GM03348 (cell line): ENCODE measurements around the gene IL1R2.
A peak's percentile ranks its signal among the peaks of the same experiment; 100 is the strongest.

ENCODE experiments used
- DNase-seq: peaks from one replicate; pipeline ENCODE4 v3.0.0; 2012; ENCODE audit warnings: low spot score

IL1R2 gene, protein sequence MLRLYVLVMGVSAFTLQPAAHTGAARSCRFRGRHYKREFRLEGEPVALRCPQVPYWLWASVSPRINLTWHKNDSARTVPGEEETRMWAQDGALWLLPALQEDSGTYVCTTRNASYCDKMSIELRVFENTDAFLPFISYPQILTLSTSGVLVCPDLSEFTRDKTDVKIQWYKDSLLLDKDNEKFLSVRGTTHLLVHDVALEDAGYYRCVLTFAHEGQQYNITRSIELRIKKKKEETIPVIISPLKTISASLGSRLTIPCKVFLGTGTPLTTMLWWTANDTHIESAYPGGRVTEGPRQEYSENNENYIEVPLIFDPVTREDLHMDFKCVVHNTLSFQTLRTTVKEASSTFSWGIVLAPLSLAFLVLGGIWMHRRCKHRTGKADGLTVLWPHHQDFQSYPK

GRCh38 chr2:101991721-101992145 is at the start of gene IL1R2:
TSS of gene IL1R2 (plus strand) at chr2:101991960. CDS start at chr2:102008576, 16,616 bp downstream.
- no peak for DNase-seq

DNA sequence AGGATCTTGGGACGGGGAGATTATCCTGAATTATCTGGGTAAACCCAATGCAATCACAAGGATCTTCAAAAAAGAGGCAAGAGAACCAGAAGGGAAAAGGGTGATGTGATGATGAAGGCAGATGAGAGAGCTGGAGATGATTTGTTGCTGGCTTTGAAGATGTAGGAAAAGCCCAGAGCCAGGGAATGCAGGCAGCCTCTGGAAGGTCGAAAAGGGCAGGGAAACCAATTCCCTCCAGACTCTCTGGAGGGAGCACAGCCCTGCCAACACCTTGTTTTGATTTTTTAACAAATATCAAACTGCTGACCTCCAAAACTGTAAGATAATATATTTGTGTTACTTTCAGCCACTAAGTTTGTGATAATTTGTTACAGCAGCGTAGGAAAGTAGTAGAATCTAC is 48.9 kb upstream of the IL1R2 start:
- no peak for DNase-seq

DNA sequence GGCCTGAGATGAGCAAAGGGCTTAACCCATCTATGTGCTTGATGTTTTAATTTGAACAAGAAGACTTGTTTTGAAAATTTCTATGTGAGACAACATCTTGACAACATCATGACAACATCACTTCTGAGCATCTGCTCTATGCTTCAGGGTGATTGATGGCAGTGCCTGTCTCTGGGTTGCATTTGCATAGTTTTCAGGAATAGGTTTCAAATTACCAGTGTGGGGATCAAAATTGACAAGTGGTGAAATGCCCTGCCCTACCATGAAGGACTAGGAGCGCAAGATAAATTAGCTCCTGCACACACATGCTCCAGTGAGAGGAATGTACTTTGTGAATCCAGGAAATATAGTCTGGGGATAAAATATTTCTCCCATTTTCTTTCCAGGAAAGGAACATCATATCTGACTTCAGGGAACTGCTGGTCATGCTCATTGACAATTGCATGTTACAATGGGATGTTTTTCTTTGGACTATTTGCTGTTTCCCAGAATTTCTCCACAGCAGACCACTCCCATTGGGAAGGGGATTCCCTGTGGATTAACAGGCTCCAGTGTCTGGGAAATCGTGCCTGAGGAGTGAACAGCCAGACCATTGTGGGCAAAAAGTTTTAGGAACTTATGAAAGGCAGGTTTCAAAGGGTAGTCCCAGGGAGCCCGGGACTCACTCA is 45.3 kb upstream of the IL1R2 start:
- no peak for DNase-seq

DNA sequence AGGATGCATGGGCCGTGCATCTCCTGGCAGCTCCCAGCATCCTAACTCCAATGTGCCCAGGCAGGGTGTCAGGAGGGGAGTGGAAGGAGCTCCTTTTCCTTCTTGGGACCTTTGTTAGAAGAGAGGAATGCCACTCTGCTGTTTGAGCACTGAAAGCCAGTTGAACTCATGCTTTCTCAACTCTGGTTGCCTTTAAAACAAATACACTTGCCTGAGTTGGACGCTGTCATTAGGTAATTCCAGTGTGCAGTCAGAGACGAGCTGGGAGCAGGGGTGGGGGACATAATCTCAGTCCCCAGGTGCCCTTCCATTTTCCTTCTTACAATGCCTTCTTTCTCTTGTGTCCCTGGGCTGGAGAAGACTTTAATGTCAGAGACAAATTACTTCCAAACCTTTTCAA is 44.4 kb upstream of the IL1R2 start:
- DNase-seq: no peak

- DNase-seq: no peak
Observed at GRCh38 chr2:101948625-101949155, 43.1 kb upstream of the IL1R2 start.

DNA sequence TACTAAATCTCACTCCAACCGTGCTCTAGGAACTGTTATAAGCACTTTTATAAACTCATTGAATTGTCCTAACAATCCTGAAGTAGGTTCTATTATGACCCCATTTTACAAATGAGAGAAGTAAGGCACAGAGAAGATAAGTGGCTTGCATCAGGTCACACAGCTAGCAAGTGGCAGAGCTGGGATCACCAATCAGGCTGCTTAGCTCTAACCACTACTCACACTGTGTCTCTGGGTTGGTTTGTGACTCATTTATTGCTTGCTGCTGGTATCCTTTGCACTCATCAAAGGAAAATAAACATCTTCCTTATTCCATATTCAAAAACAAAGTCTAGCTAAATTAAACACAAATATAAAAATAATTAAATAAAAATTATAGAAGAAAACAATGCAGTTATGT is 42.5 kb upstream of the IL1R2 start:
- DNase-seq: no peak

DNA sequence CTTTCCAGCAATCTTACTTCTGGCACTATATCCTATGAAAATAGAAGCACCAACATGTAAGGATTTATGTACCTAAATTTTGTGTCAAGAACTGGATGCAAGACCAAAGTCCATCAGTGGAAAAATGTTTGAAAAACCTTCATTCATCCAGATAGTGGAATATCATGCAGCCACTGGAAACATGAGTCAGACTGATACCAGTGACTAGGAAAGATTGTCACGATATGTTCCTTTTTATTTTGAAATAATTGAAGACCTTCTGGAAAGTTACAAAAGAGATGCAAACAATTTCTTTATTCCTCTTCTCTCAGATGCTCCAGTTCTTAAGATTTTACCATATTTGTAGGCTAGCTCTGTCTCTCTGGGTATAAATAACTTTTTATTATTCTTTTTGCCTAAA is 40.5 kb upstream of the IL1R2 start:
- no peak for DNase-seq

GRCh38 chr2:101952551-101952950 is 39.2 kb upstream of the IL1R2 start:
- DNase-seq: no peak

DNA sequence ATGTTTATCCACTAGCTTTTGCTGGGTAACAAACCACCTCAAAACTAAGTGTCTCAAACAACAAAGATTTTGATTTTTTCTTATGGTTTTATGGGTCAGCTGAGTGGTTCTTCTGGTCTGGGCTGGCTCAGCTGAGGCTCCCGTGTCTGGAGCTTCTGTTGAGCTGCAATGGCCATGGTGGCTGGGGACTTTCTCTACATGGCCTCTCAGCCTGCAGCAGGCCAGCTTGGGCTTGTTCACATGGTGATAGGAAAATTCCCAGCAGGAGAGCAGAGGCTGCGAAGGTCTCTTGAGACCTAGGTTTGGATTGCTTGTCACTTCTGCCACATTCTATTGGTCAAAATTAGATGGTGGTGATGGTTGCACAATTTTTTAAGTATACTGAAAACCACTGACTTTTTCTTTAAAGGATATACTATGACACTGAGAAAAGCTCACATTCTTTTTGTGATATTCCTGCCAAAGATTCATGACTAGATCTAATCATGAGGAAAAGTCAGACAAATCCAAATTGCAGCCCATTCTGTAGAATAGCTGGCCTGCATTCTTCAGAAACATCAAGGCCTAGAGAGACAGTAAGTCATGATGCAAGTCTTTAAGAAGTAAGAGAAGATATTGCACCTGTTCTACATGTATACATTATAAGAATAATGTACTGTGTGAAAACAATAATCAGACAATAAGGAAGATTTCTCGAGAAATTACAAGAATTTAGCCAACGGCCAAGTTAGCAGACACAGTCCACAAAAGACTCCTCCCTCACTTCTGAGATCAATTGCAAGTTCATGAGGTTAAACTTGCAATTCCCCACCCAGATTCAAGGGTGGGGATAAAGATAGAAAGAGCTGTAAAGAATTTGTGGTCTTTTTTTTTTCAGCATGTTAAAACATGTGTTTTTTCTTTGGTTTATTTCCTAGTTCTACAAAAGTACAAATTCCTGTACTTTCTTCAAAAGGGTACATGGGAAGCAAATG is 35.0 kb upstream of the IL1R2 start:
- peak; percentile 37 for DNase-seq

GRCh38 chr2:101958061-101958460 is 33.7 kb upstream of the IL1R2 start:
- no peak for DNase-seq

- DNase-seq: no peak
Observed at GRCh38 chr2:101960819-101961337, 30.9 kb upstream of the IL1R2 start.

DNA sequence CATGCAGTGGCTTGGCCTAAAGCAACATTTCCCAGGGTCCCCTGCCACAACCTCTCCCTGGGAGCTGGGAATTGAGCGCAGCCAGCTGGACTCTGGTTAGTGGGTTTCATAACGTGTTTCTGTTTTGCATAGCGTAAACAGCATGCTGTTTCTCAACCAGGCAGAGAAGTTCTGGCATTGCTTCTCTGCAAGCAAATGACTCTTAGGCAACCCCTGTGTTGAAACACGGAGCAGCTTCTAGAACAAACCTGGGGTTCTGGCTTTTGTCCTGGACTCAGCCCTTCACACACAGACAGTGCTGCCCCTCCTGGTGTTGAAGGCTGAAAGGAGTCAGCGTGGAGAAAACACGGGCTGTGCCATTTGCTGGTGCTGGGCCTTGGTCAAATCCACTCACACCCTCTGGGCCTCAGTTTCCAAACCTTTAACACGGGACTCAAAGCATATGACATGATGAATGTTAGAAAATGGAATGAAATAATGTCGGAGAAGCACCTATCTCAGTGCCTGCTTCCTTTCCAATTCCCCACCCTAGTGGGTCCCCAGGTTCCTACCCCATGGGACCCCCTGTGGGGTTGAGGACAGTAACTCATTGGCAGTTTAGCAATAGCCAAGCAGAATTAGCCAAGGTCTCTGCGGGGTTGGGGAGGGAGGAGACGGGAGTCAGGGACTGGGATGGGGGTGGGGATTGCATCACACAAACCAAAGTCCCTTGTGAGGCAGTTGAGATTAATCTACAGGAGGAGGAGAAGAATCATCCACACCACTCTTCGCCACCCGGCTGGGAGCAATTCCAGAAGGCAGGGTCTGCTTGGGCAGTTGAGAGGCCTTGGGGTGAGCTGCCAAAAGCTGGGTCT is 30.2 kb upstream of the IL1R2 start:
- DNase-seq: peak; percentile 88

DNA sequence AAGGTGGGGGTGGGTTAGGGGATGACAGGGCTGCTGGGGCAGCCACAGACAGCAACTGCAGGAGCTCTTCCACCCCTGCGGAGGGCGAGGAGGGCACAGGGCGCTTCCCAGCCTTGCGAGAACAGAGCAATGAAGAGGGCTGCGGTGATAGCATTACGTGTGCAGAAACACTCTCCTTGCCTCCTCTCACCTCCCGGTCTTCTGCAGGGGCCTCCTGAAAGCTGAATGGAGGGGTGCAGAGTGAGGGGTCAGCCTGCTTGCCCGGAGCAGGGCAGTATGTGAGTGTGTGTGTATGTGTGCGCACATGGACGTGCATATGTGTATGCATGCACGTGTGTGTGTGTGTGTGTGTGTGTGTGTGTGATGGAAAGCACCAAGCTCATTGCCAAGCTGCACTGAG is 29.5 kb upstream of the IL1R2 start:
- DNase-seq: no peak

DNA sequence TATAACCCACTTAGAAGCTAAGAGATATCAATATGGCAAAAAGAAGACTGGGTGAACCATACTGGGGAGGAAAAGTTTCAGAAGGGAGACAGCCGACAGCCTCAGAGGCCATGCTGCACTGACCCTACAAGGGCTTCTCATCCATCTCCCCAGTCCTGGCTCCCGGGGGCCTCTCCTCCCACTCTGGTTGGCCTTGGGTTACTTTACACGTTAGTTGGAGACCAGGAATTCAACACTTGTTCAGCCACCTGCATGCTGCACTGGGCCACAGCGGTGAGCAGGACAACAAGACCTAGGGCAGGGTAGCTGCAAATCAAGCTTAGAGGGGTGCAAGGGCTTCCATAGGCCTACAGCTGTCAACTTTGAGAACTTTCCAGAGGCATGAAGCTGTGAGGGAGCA is 28.6 kb upstream of the IL1R2 start:
- DNase-seq: no peak

GRCh38 chr2:101967826-101968513 is 23.8 kb upstream of the IL1R2 start:
- DNase-seq: peak; percentile 68

DNA sequence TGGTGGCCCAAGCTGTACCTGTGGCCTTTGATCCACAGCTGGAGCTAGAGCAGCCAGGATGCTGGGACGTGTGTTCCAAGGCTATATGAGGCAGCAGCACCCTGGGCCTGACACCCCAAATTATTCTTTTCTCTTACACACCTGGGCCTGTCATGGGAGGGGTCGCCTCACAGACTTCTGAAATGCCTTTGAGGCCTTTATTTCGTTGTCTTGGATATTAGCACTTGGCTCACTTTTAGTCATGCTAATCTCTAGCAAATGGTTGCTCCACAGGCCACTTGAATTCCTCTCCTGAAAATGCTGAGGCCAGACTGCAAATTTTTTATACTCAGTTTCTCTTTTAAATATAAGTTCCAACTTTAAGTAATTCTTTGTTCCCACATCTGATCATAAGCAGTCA is 22.0 kb upstream of the IL1R2 start:
- DNase-seq: no peak

- DNase-seq: no peak
Observed at GRCh38 chr2:101970901-101971300, 20.9 kb upstream of the IL1R2 start.

GRCh38 chr2:101971836-101972235 is 19.9 kb upstream of the IL1R2 start:
- DNase-seq: no peak

DNA sequence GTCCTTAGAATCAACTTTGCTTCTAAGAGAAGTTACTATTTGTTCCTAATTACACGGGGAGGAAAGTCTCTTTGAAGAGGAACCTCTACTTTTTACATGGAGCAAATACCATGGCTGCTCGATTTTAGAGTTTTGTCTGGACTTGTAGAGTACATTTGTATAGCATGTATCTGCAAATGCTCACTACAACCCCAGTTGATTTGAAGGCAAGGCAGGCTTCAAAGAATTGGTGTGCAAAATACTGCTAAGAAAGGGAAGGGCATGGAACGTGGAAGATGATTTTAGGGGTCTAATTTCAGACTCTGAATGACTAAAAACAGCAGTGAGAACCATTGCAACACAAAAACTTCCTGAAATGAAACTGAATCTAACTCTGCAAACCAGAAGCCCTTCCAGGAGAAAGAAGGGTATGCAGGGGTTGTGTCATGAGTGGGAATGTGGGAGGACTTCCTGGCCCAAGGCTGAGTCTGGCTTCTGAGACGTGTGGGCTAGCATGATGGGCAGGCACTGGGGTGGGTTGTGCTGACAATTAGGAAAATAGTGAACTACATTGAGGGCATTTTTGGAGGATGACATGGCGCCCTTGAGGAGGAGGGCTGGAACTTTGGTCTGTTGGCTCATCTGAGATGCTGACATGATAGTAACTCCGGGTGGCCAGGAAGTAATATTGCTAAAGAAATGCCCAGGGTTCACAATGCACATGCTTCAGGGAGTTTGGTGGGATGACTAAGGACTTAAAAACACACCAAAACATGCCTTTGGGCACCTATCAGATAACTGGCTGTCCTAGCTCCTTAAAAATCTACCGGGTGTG is 18.9 kb upstream of the IL1R2 start:
- DNase-seq: peak; percentile 86
